ENCODE measurements around the gene SNTG2.

GRCh38 chr2:905091-905832 is 45.4 kb upstream of the SNTG2 start:
- TF ChIP-seq EZH2 (IDR thresholded peaks at IDR 0.05; ENCODE audit: insufficient read depth, low read length) = no peak
- TF ChIP-seq CTCF (IDR thresholded peaks at IDR 0.05; ENCODE audit: insufficient read depth, low read depth, low read length) = no peak
